ENCODE data around the gene DOCK11. TPM values are rescaled to one million over a fixed set of nuclear protein-coding genes. Genes with fewer than 3 reads are reported as not detected.

The DOCK11 gene
- total and polyA plus RNA-seq, 7 experiments from 2014 or later = 24.2 to 115 (median 78.5) TPM

GRCh38 chrX:118554511-118554910 lies 58.9 kb downstream of the DOCK11 start:
- H3K4me1 ChIP-seq (ENCODE audit: control insufficient read depth in 2 of 2, insufficient read depth in 2 of 2, low read length in 2 of 2) = no peaks in the 10 kb centered on the region
- peaks cover 5 to 15% (median 8%) of the 10 kb centered on the region in 5 donors for H3K36me3 Mint-ChIP-seq
- peaks cover 0 to 11% (median 0%) of the 10 kb centered on the region in 3 experiments for H3K36me3 ChIP-seq (ENCODE audit: control insufficient read depth in 2 of 3, insufficient read depth in 3 of 3, low read length in 3 of 3)
- DNase-seq (no peak), ATAC-seq (no peak)
- no peak overlapping the region for H3K27ac ChIP-seq (ENCODE audit: low read depth, low read length)
- H3K4me3 Mint-ChIP-seq = no peak overlapping the region
- ChIA-PET POLR2A (no interaction called here), CTCF (no interaction called here)
- H3K27me3 ChIP-seq (ENCODE audit: control insufficient read depth in 2 of 2, insufficient read depth in 2 of 2, low read length in 2 of 2) = no peaks in the 10 kb centered on the region
- peaks cover 5 to 30% (median 16%) of the 10 kb centered on the region in 7 donors for H3K4me1 Mint-ChIP-seq
- no peaks in the 10 kb centered on the region for H3K9me3 ChIP-seq (ENCODE audit: control insufficient read depth in 2 of 3, low read length in 3 of 3)
- H3K4me3 ChIP-seq (ENCODE audit: low read length) = no peak overlapping the region
- no peaks in the 10 kb centered on the region for H3K27me3 Mint-ChIP-seq
- no peaks in the 10 kb centered on the region for H3K9me3 Mint-ChIP-seq
- peak overlapping the region in 6 of 9 donors; percentile 52 to 75 (median 67) for H3K27ac Mint-ChIP-seq
- intact Hi-C loops (cut with micrococcal nuclease) = loop anchor here in 1 of 2 donors (5.0 kb wide), 1 partner anchor 97 kb away; no protein-coding TSS in a partner anchor

DNA sequence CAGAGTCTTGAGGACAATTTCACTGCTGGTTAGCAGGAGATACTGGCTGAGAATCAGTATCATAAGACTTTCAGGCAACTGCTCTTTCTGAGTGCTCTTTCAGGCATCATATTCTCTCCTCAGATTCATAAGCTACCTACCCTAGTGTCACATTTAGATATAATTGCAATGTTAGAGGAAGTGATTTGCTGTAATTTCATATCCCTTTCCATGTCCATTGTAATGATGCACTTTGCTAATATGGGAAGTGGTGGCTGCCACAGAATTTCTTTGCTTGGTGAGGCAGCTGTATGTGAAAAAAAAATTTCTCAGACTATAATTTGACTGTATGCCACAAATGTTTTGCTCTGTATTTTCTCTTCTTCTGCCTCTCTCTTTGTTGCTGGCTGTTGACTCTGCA lies 63.3 kb downstream of the DOCK11 start:
- Mint-ChIP-seq H3K4me1 (peaks cover 7 to 34% (median 24%) of the 10 kb centered on the region in 7 donors), H3K27ac (peak overlapping the region in 4 of 9 donors; percentile 14 to 54 (median 18)), H3K27me3 (no peaks in the 10 kb centered on the region), H3K4me3 (no peak overlapping the region), H3K9me3 (peaks cover 0 to 1% (median 0%) of the 10 kb centered on the region in 11 donors), H3K36me3 (peaks cover 9 to 22% (median 13%) of the 10 kb centered on the region in 5 donors)
- H3K4me3 ChIP-seq (ENCODE audit: low read length) = no peak overlapping the region
- CTCF ChIA-PET = interaction anchor here (1.1 kb wide), 1 partner anchor 99 kb away, joined by 3 read pairs; no protein-coding TSS in a partner anchor
- H3K27me3 ChIP-seq (ENCODE audit: control insufficient read depth in 2 of 2, insufficient read depth in 2 of 2, low read length in 2 of 2) = no peaks in the 10 kb centered on the region
- POLR2A ChIA-PET = interaction anchor here (0.6 kb wide), 1 partner anchor 15 kb away, joined by 4 read pairs; no protein-coding TSS in a partner anchor
- no peak for DNase-seq
- intact Hi-C loops (cut with micrococcal nuclease) = no loop called here
- ATAC-seq = no peak
- no peaks in the 10 kb centered on the region for H3K4me1 ChIP-seq (ENCODE audit: control insufficient read depth in 2 of 2, insufficient read depth in 2 of 2, low read length in 2 of 2)
- H3K9me3 ChIP-seq (ENCODE audit: control insufficient read depth in 2 of 3, low read length in 3 of 3) = no peaks in the 10 kb centered on the region
- H3K27ac ChIP-seq (ENCODE audit: low read depth, low read length) = no peak overlapping the region
- H3K36me3 ChIP-seq (ENCODE audit: control insufficient read depth in 2 of 3, insufficient read depth in 3 of 3, low read length in 3 of 3) = peaks cover 0 to 17% (median 0%) of the 10 kb centered on the region in 3 experiments

GRCh38 chrX:118560489-118560888 lies 64.9 kb downstream of the DOCK11 start:
- intact Hi-C loops (cut with micrococcal nuclease) = loop anchor here in 1 of 2 donors (5.0 kb wide), 1 partner anchor 42 kb away; no protein-coding TSS in a partner anchor
- no peak overlapping the region for H3K27ac ChIP-seq (ENCODE audit: low read depth, low read length)
- Mint-ChIP-seq H3K36me3 (peaks cover 4 to 20% (median 9%) of the 10 kb centered on the region in 5 donors), H3K27me3 (no peaks in the 10 kb centered on the region), H3K27ac (peak overlapping the region in 3 of 9 donors; percentile 12 to 63 (median 34)), H3K9me3 (peaks cover 0 to 1% (median 0%) of the 10 kb centered on the region in 11 donors), H3K4me3 (no peak overlapping the region), H3K4me1 (peaks cover 5 to 37% (median 24%) of the 10 kb centered on the region in 7 donors)
- CTCF ChIA-PET = no interaction called here
- no peak for ATAC-seq
- no peak overlapping the region for H3K4me3 ChIP-seq (ENCODE audit: low read length)
- no peaks in the 10 kb centered on the region for H3K27me3 ChIP-seq (ENCODE audit: control insufficient read depth in 2 of 2, insufficient read depth in 2 of 2, low read length in 2 of 2)
- H3K4me1 ChIP-seq (ENCODE audit: control insufficient read depth in 2 of 2, insufficient read depth in 2 of 2, low read length in 2 of 2) = no peaks in the 10 kb centered on the region
- no peak for DNase-seq
- POLR2A ChIA-PET = no interaction called here
- H3K36me3 ChIP-seq (ENCODE audit: control insufficient read depth in 2 of 3, insufficient read depth in 3 of 3, low read length in 3 of 3) = peaks cover 0 to 27% (median 0%) of the 10 kb centered on the region in 3 experiments
- no peaks in the 10 kb centered on the region for H3K9me3 ChIP-seq (ENCODE audit: control insufficient read depth in 2 of 3, low read length in 3 of 3)

- Histone ChIP-seq H3K9me3 (ENCODE audit: control insufficient read depth in 2 of 3, low read length in 3 of 3) (no peaks in the 10 kb centered on the region), H3K27ac (ENCODE audit: low read depth, low read length) (peak overlapping the region; percentile 0), H3K4me3 (ENCODE audit: low read length) (no peak overlapping the region), H3K27me3 (ENCODE audit: control insufficient read depth in 2 of 2, insufficient read depth in 2 of 2, low read length in 2 of 2) (no peaks in the 10 kb centered on the region), H3K36me3 (ENCODE audit: control insufficient read depth in 2 of 3, insufficient read depth in 3 of 3, low read length in 3 of 3) (peaks cover 0 to 24% (median 0%) of the 10 kb centered on the region in 3 experiments), H3K4me1 (ENCODE audit: control insufficient read depth in 2 of 2, insufficient read depth in 2 of 2, low read length in 2 of 2) (no peaks in the 10 kb centered on the region)
- Mint-ChIP-seq H3K27ac (peak overlapping the region; percentile 23 to 87 (median 68)), H3K9me3 (peaks cover 0 to 1% (median 0%) of the 10 kb centered on the region in 11 donors), H3K4me1 (peaks cover 2 to 38% (median 25%) of the 10 kb centered on the region in 7 donors), H3K4me3 (peak overlapping the region in 2 of 10 donors; percentile 3 to 5), H3K36me3 (peaks cover 3 to 16% (median 10%) of the 10 kb centered on the region in 5 donors), H3K27me3 (no peaks in the 10 kb centered on the region)
- CTCF ChIA-PET = no interaction called here
- POLR2A ChIA-PET = interaction anchor here (1.3 kb wide), 1 partner anchor 9 kb away, joined by 3 read pairs; no protein-coding TSS in a partner anchor
- ATAC-seq (no peak), DNase-seq (no peak)
- intact Hi-C loops (cut with micrococcal nuclease) = loop anchor here in 1 of 2 donors (5.0 kb wide), 1 partner anchor 40 kb away; no protein-coding TSS in a partner anchor
Measured at GRCh38 chrX:118562582-118563164, 67.1 kb downstream of the DOCK11 start.

- peaks cover 0 to 1% (median 0%) of the 10 kb centered on the region in 11 donors for H3K9me3 Mint-ChIP-seq
- no peak for ATAC-seq
- peaks cover 0 to 24% (median 0%) of the 10 kb centered on the region in 3 experiments for H3K36me3 ChIP-seq (ENCODE audit: control insufficient read depth in 2 of 3, insufficient read depth in 3 of 3, low read length in 3 of 3)
Measured at GRCh38 chrX:118564498-118564897, 68.9 kb downstream of the DOCK11 start.

DNA sequence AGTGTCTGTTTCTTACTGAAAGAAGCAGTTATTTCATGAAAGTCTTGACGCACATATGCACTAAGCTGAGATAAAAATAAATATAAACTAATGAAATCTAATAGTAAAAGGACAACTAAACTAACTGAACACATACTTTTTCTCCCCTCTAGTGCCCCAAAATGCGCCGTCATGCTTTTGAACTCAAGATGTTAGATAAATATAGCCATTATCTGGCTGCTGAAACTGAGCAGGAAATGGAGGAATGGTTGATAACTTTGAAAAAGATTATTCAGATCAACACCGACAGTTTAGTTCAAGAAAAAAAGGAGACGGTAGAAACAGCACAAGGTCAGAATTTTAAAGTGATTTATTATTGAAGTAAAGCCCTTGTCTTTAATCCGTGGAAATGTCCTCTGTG lies 70.2 kb downstream of the DOCK11 start:
- H3K27ac Mint-ChIP-seq = peak overlapping the region in 4 of 9 donors; percentile 15 to 71 (median 48)
- peaks cover 3 to 31% (median 11%) of the 10 kb centered on the region in 5 donors for H3K36me3 Mint-ChIP-seq
- no peak overlapping the region for H3K4me3 ChIP-seq (ENCODE audit: low read length)
- H3K27me3 ChIP-seq (ENCODE audit: control insufficient read depth in 2 of 2, insufficient read depth in 2 of 2, low read length in 2 of 2) = no peaks in the 10 kb centered on the region
- H3K4me1 ChIP-seq (ENCODE audit: control insufficient read depth in 2 of 2, insufficient read depth in 2 of 2, low read length in 2 of 2) = no peaks in the 10 kb centered on the region
- H3K4me1 Mint-ChIP-seq = peaks cover 2 to 35% (median 25%) of the 10 kb centered on the region in 7 donors
- no peak overlapping the region for H3K4me3 Mint-ChIP-seq
- H3K27ac ChIP-seq (ENCODE audit: low read depth, low read length) = no peak overlapping the region
- ChIA-PET POLR2A (no interaction called here), CTCF (no interaction called here)
- H3K27me3 Mint-ChIP-seq = no peaks in the 10 kb centered on the region
- ATAC-seq (no peak), DNase-seq (no peak)
- H3K9me3 Mint-ChIP-seq = peaks cover 0 to 1% (median 0%) of the 10 kb centered on the region in 11 donors
- H3K36me3 ChIP-seq (ENCODE audit: control insufficient read depth in 2 of 3, insufficient read depth in 3 of 3, low read length in 3 of 3) = peaks cover 0 to 24% (median 3%) of the 10 kb centered on the region in 3 experiments
- H3K9me3 ChIP-seq (ENCODE audit: control insufficient read depth in 2 of 3, low read length in 3 of 3) = no peaks in the 10 kb centered on the region
- intact Hi-C loops (cut with micrococcal nuclease) = no loop called here

More at GRCh38 chrX:118564498-118564897, 68.9 kb downstream of the DOCK11 start:
- H3K4me3 Mint-ChIP-seq = peak overlapping the region in 1 of 10 donors; percentile 33
- intact Hi-C loops (cut with micrococcal nuclease) = loop anchor here in 1 of 2 donors (5.0 kb wide), 1 partner anchor 38 kb away; no protein-coding TSS in a partner anchor
- peaks cover 2 to 43% (median 25%) of the 10 kb centered on the region in 7 donors for H3K4me1 Mint-ChIP-seq
- H3K4me3 ChIP-seq (ENCODE audit: low read length) = no peak overlapping the region
- CTCF ChIA-PET = no interaction called here
- DNase-seq = no peak
- POLR2A ChIA-PET = interaction anchor here (0.7 kb wide), 1 partner anchor 10 kb away, joined by 3 read pairs; no protein-coding TSS in a partner anchor
- H3K27me3 Mint-ChIP-seq = no peaks in the 10 kb centered on the region
- H3K27me3 ChIP-seq (ENCODE audit: control insufficient read depth in 2 of 2, insufficient read depth in 2 of 2, low read length in 2 of 2) = no peaks in the 10 kb centered on the region
- no peaks in the 10 kb centered on the region for H3K4me1 ChIP-seq (ENCODE audit: control insufficient read depth in 2 of 2, insufficient read depth in 2 of 2, low read length in 2 of 2)
- no peak overlapping the region for H3K27ac ChIP-seq (ENCODE audit: low read depth, low read length)
- H3K36me3 Mint-ChIP-seq = peaks cover 3 to 20% (median 11%) of the 10 kb centered on the region in 5 donors
- H3K9me3 ChIP-seq (ENCODE audit: control insufficient read depth in 2 of 3, low read length in 3 of 3) = no peaks in the 10 kb centered on the region
- H3K27ac Mint-ChIP-seq = peak overlapping the region in 6 of 9 donors; percentile 26 to 72 (median 36)
